ENCODE measurements around the gene TSBP1.

TSBP1 gene

GRCh38 chr6:32355018-32355417 lies 16.7 kb downstream of the TSBP1 start:
- no peak overlapping the region for H3K4me3 ChIP-seq (ENCODE audit: low read depth, low read length)

GRCh38 chr6:32353348-32353747 lies 18.4 kb downstream of the TSBP1 start:
- no peak for TF ChIP-seq CTCF (IDR thresholded peaks at IDR 0.05; ENCODE audit: control insufficient read depth, extremely low read depth, insufficient read depth)
- DNase-seq (ENCODE audit: low read depth) = no peak

More at GRCh38 chr6:32355018-32355417, 16.7 kb downstream of the TSBP1 start:
- TF ChIP-seq CTCF (IDR thresholded peaks at IDR 0.05; ENCODE audit: control insufficient read depth, extremely low read depth, insufficient read depth) = no peak
- DNase-seq (ENCODE audit: low read depth) = no peak

GRCh38 chr6:32340242-32340641 lies 31.5 kb downstream of the TSBP1 start:
- H3K4me3 ChIP-seq (ENCODE audit: low read depth, low read length) = no peak overlapping the region
- TF ChIP-seq CTCF (IDR thresholded peaks at IDR 0.05; ENCODE audit: control insufficient read depth, extremely low read depth, insufficient read depth) = no peak
- DNase-seq (ENCODE audit: low read depth) = no peak

More at GRCh38 chr6:32353348-32353747, 18.4 kb downstream of the TSBP1 start:
- H3K4me3 ChIP-seq (ENCODE audit: low read depth, low read length) = no peak overlapping the region

DNA sequence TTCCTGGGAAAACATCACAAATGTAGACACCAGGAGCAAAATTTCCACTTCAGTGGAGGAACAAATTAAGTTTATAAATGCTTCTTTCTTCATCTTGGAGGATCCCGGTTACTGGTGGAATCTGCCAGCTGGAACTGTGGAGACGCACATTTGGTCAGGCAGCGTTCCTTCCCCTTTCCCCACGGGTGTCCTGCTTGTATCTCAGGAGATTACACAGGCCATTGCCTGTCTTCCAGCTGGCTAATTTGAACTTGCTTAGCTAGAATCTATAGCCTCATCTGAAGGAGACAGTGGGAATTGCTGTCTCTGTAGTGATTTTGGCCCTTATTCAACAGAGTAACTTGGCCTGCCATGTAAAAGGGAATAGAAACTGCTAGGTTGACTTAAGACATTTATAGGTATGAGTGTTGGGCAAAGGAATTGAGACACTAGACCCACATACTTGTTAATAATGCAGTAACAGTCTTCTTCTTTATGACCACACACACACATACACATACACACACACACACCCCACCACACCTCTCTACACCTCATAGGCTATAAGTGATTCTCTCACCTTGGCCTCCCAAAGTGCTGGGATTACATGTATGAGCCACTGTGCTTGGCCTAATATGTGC lies 34.4 kb downstream of the TSBP1 start:
- H3K4me3 ChIP-seq (ENCODE audit: low read depth, low read length) = no peak overlapping the region
- DNase-seq (ENCODE audit: low read depth) = no peak
- no peak for TF ChIP-seq CTCF (IDR thresholded peaks at IDR 0.05; ENCODE audit: control insufficient read depth, extremely low read depth, insufficient read depth)

DNA sequence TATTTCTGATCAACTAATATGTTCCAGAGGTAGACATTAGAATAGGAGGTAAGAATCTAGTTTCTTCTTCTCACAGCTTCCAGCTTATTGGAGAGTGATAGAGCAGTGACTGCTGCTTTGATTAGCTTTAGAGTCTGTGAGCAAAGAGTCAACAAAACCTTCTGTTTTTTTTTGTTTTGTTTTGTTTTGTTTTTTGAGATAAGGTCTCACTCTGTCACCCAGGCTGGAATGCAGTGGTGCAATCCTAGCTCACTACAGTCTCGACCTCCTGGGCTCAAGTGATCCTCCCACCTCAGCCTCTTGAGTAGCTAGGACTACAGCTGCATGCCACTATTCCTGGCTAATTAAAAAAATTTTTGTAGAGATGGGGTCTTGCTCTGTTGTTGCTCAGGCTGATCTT lies 39.3 kb downstream of the TSBP1 start:
- TF ChIP-seq CTCF (IDR thresholded peaks at IDR 0.05; ENCODE audit: control insufficient read depth, extremely low read depth, insufficient read depth) = no peak
- no peak for DNase-seq (ENCODE audit: low read depth)
- no peak overlapping the region for H3K4me3 ChIP-seq (ENCODE audit: low read depth, low read length)

GRCh38 chr6:32329141-32329540 lies 42.6 kb downstream of the TSBP1 start:
- no peak overlapping the region for H3K4me3 ChIP-seq (ENCODE audit: low read depth, low read length)
- no peak for DNase-seq (ENCODE audit: low read depth)
- no peak for TF ChIP-seq CTCF (IDR thresholded peaks at IDR 0.05; ENCODE audit: control insufficient read depth, extremely low read depth, insufficient read depth)

GRCh38 chr6:32327103-32327502 lies 44.6 kb downstream of the TSBP1 start:
- TF ChIP-seq CTCF (IDR thresholded peaks at IDR 0.05; ENCODE audit: control insufficient read depth, extremely low read depth, insufficient read depth) = no peak
- no peak overlapping the region for H3K4me3 ChIP-seq (ENCODE audit: low read depth, low read length)
- no peak for DNase-seq (ENCODE audit: low read depth)

Data from LNCaP clone FGC (cell line).